ENCODE measurements around the gene GRAMD2B. TPM values are rescaled to one million over a fixed set of nuclear protein-coding genes. Genes with fewer than 3 reads are reported as not detected.
A peak's percentile ranks its signal among the peaks of the same experiment; 100 is the strongest.
"Not testable (repeated sequence)": the region's sequence is repeated elsewhere in the genome, so short reads cannot be mapped to it uniquely, and the experiment has no call there.

GRAMD2B gene
- total and polyA plus RNA-seq, 7 donors = 26.1 to 53.8 (median 44.4) TPM

DNA sequence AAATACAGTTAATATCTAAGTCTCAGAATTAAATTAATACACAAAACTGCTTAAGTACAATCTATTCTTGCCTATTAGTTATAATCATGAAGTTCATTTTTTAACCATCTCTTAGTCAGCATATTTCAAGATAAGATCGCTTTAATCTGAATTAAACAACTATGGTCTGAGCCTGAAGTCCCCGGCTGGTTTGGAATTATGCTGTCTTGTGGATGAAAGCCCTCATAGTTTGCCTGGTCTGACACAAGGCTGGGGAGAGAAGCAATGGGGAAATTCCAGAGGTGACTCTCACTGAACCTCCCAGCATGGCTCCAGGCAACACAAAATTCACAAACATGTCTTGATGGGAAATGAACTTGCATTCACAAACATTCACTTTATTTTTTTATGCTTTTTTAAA, 28.0 kb upstream of the GRAMD2B start:
- WGBS, 2 donors = 85 to 93% methylated on average over 2 of the region's 2 CpGs

DNA sequence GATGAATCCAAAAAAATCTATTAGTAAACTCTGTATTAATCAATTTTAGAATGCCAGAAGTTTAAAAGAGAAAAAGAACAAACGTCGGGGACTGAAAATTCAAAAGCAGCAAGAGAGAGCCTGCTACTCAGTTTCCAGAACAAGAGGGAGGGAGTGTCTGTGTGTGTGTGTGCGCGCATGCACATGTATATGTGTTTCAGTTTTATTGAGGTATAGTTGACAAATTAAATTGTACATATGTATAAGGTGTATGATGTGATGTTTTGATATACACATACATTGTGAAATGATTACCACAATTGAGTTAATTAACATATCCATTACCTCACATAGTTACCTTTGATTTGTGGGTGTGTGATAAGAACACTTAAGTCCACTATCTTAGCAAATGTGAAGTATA, 27.6 kb upstream of the GRAMD2B start:
- Histone ChIP-seq H3K9me3 (peaks cover 0 to 3% (median under 1%) of the 10 kb centered on the region in 4 donors), H3K27me3 (no peaks in the 10 kb centered on the region), H3K36me3 (no peaks in the 10 kb centered on the region), H3K27ac (peak overlapping the region in 1 of 4 donors; percentile 39), H3K4me3 (no peak overlapping the region), H3K4me1 (peaks cover 0 to under 1% (median 0%) of the 10 kb centered on the region in 4 donors)
- 91 to 92% methylated on average over 4 of the region's 4 CpGs for WGBS, 2 donors
- DNase-seq = no peak
- TF ChIP-seq EP300 (IDR thresholded peaks at IDR 0.05) (no peak), POLR2AphosphoS5 (IDR thresholded peaks at IDR 0.05) (no peak), POLR2A (IDR thresholded peaks at IDR 0.05) (no peak)
- TF ChIP-seq, protein P1, sequence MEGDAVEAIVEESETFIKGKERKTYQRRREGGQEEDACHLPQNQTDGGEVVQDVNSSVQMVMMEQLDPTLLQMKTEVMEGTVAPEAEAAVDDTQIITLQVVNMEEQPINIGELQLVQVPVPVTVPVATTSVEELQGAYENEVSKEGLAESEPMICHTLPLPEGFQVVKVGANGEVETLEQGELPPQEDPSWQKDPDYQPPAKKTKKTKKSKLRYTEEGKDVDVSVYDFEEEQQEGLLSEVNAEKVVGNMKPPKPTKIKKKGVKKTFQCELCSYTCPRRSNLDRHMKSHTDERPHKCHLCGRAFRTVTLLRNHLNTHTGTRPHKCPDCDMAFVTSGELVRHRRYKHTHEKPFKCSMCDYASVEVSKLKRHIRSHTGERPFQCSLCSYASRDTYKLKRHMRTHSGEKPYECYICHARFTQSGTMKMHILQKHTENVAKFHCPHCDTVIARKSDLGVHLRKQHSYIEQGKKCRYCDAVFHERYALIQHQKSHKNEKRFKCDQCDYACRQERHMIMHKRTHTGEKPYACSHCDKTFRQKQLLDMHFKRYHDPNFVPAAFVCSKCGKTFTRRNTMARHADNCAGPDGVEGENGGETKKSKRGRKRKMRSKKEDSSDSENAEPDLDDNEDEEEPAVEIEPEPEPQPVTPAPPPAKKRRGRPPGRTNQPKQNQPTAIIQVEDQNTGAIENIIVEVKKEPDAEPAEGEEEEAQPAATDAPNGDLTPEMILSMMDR (IDR thresholded peaks at IDR 0.05) = no peak
- intact Hi-C loops (cut with DNase I) = no loop called here

More for the DNA sequence above, 28.0 kb upstream of the GRAMD2B start:
- H3K27me3 ChIP-seq = no peaks in the 10 kb centered on the region
- TF ChIP-seq POLR2A (IDR thresholded peaks at IDR 0.05) = no peak
- TF ChIP-seq EP300 (IDR thresholded peaks at IDR 0.05) = no peak
- TF ChIP-seq POLR2AphosphoS5 (IDR thresholded peaks at IDR 0.05) = no peak
- TF ChIP-seq, protein P1 (IDR thresholded peaks at IDR 0.05) = no peak
- H3K9me3 ChIP-seq = no peaks in the 10 kb centered on the region
- peaks cover 0 to 5% (median 4%) of the 10 kb centered on the region in 4 donors for H3K4me1 ChIP-seq
- no peak for DNase-seq
- H3K27ac ChIP-seq = peak overlapping the region in 1 of 4 donors; percentile 39
- no peak overlapping the region for H3K4me3 ChIP-seq
- intact Hi-C loops (cut with DNase I) = no loop called here
- H3K36me3 ChIP-seq = no peaks in the 10 kb centered on the region

DNA sequence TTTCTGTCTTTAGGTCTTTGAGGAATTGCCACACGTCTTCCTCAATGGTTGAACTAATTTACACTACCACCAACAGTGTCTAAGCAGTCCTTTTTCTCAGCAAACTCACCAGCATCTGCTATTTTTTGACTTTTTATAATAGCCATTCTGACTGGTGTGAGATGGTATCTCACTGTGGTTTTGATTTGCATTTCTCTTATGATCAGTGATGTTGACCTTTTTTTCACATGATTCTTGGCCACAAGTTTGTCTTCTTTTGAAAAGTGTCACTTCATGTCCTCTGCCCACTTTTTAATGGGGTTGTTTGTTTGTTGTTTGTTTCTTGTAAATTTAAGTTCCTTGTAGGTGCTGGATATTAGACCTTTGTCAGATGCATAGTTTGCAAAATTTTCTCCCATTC, 26.5 kb upstream of the GRAMD2B start:
- H3K4me1 ChIP-seq; H3K27me3 ChIP-seq; H3K4me3 ChIP-seq; H3K9me3 ChIP-seq; intact Hi-C loops (cut with DNase I); DNase-seq; H3K36me3 ChIP-seq; H3K27ac ChIP-seq: not testable (repeated sequence)
- WGBS, 2 donors = 84 to 91% methylated on average over 1 of the region's 1 CpG

DNA sequence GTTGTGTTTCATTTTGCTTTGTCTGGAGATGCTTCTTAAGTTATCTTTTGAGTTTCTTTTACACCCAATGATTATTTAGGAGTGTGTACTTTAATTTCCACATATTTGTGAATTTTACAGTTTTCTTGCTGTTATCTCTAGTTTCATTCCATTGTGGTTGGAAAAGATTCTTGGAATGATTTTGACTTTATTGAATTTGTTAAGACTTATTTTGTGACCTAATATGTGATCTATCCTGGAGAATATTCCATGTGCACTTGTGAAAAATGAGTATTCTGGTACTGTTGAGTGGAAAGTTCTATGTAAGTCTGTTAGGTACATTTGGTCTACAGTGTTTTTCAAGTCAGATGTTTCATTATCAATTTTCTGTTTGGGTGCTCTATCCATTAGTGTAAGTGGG, 24.4 kb upstream of the GRAMD2B start:
- Histone ChIP-seq H3K27ac (no peak overlapping the region), H3K36me3 (no peaks in the 10 kb centered on the region), H3K9me3 (peaks cover 0 to 8% (median 1%) of the 10 kb centered on the region in 4 donors), H3K4me3 (no peak overlapping the region), H3K27me3 (no peaks in the 10 kb centered on the region), H3K4me1 (peaks cover 0 to 18% (median 17%) of the 10 kb centered on the region in 4 donors)
- no peak for DNase-seq
- TF ChIP-seq POLR2AphosphoS5 (IDR thresholded peaks at IDR 0.05) (no peak), POLR2A (IDR thresholded peaks at IDR 0.05) (no peak), EP300 (IDR thresholded peaks at IDR 0.05) (no peak)
- TF ChIP-seq, protein P1 (IDR thresholded peaks at IDR 0.05) = no peak
- intact Hi-C loops (cut with DNase I) = no loop called here

DNA sequence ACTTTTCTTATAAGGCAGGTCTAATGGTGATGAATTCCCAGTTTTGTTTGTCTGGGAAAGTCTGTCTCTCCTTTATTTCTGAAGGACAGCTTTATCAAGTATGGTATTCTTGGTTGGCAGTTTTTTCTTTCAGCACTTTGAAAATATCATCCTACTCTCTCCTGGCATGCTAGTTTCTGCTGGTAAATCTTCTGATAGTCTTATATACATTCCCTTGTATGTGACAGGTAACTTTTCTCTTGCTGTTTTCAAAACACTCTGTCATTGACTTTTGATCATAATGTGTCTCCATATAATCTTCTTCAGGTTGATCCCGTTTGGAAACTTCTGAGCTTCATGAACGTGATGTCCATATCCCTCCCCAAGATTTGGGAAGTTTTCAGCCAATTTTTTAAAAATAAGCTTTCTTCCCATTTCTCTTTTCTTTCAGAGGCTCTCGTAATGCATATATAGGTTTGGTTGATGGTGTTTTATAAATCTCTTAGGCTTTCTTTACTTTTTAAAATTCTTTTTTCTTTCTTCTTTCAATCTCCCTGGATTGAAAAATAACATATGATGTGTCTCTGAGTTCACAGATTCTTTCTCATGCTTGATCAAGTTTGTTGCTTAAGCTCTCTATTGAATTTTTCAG, 22.5 kb upstream of the GRAMD2B start:
- H3K4me3 ChIP-seq = no peak overlapping the region
- no peak overlapping the region for H3K27ac ChIP-seq
- H3K9me3 ChIP-seq = peaks cover 0 to 8% (median 1%) of the 10 kb centered on the region in 4 donors
- H3K4me1 ChIP-seq = peaks cover 0 to 20% (median 19%) of the 10 kb centered on the region in 4 donors
- 95 to 96% methylated on average over 3 of the region's 3 CpGs for WGBS, 2 donors
- intact Hi-C loops (cut with DNase I) = no loop called here
- DNase-seq = no peak
- H3K36me3 ChIP-seq = no peaks in the 10 kb centered on the region
- no peaks in the 10 kb centered on the region for H3K27me3 ChIP-seq
- no peak for TF ChIP-seq EP300 (IDR thresholded peaks at IDR 0.05)
- TF ChIP-seq POLR2A (IDR thresholded peaks at IDR 0.05) = no peak
- TF ChIP-seq, protein P1 (IDR thresholded peaks at IDR 0.05) = no peak
- TF ChIP-seq POLR2AphosphoS5 (IDR thresholded peaks at IDR 0.05) = no peak
